ENCODE results near the gene SUGCT. TPM values are rescaled to one million over a fixed set of nuclear protein-coding genes. Genes with fewer than 3 reads are reported as not detected.

The SUGCT gene
- total and polyA plus RNA-seq, 8 donors = 0.87 to 8.0 (median 2.9) TPM; not detected in 1

GRCh38 chr7:40656349-40656748 lies 521.5 kb downstream of the SUGCT start:
- Histone ChIP-seq H3K27me3 (no peaks in the 10 kb centered on the region), H3K36me3 (no peaks in the 10 kb centered on the region), H3K9me3 (no peaks in the 10 kb centered on the region), H3K4me3 (no peak overlapping the region), H3K27ac (no peak overlapping the region), H3K4me1 (no peaks in the 10 kb centered on the region)
- 82 to 94% (median 90%) methylated on average over 2 of the region's 2 CpGs for WGBS, 5 donors
- TF ChIP-seq CTCF (IDR thresholded peaks at IDR 0.05) (no peak), POLR2A (IDR thresholded peaks at IDR 0.05) (no peak), POLR2AphosphoS5 (IDR thresholded peaks at IDR 0.05) (no peak), EP300 (IDR thresholded peaks at IDR 0.05) (no peak)
- intact Hi-C loops (cut with DNase I; ENCODE audit: low total_unique reads) = no loop called here
- no peak for DNase-seq

GRCh38 chr7:40658729-40659128 lies 523.9 kb downstream of the SUGCT start:
- no peaks in the 10 kb centered on the region for H3K27me3 ChIP-seq
- H3K27ac ChIP-seq = no peak overlapping the region
- no peak for TF ChIP-seq CTCF (IDR thresholded peaks at IDR 0.05)
- TF ChIP-seq POLR2AphosphoS5 (IDR thresholded peaks at IDR 0.05) = no peak
- no peak for TF ChIP-seq EP300 (IDR thresholded peaks at IDR 0.05)
- no peak for TF ChIP-seq POLR2A (IDR thresholded peaks at IDR 0.05)
- intact Hi-C loops (cut with DNase I; ENCODE audit: low total_unique reads) = no loop called here
- H3K4me3 ChIP-seq = no peak overlapping the region
- no peaks in the 10 kb centered on the region for H3K36me3 ChIP-seq
- DNase-seq = no peak
- 78 to 92% (median 86%) methylated on average over 2 of the region's 2 CpGs for WGBS, 5 donors
- no peaks in the 10 kb centered on the region for H3K4me1 ChIP-seq
- H3K9me3 ChIP-seq = no peaks in the 10 kb centered on the region

- DNase-seq = no peak
- Histone ChIP-seq H3K27me3 (no peaks in the 10 kb centered on the region), H3K9me3 (no peaks in the 10 kb centered on the region), H3K27ac (no peak overlapping the region), H3K36me3 (no peaks in the 10 kb centered on the region), H3K4me3 (no peak overlapping the region), H3K4me1 (no peaks in the 10 kb centered on the region)
- intact Hi-C loops (cut with DNase I; ENCODE audit: low total_unique reads) = no loop called here
- 75 to 93% (median 84%) methylated on average over 2 of the region's 2 CpGs for WGBS, 5 donors
- no peak for TF ChIP-seq EP300 (IDR thresholded peaks at IDR 0.05)
- no peak for TF ChIP-seq POLR2AphosphoS5 (IDR thresholded peaks at IDR 0.05)
- TF ChIP-seq POLR2A (IDR thresholded peaks at IDR 0.05) = no peak
- TF ChIP-seq CTCF (IDR thresholded peaks at IDR 0.05) = no peak
Measured at GRCh38 chr7:40659231-40659630, 524.4 kb downstream of the SUGCT start.

GRCh38 chr7:40673285-40673684 lies 538.5 kb downstream of the SUGCT start:
- Histone ChIP-seq H3K9me3 (no peaks in the 10 kb centered on the region), H3K27me3 (no peaks in the 10 kb centered on the region), H3K27ac (no peak overlapping the region), H3K36me3 (no peaks in the 10 kb centered on the region), H3K4me1 (no peaks in the 10 kb centered on the region), H3K4me3 (no peak overlapping the region)
- 48 to 68% (median 61%) methylated on average over 2 of the region's 2 CpGs for whole genome bisulfite sequencing, 5 donors
- intact Hi-C loops (cut with DNase I; ENCODE audit: low total_unique reads) = no loop called here
- DNase-seq = no peak
- TF ChIP-seq POLR2AphosphoS5 (IDR thresholded peaks at IDR 0.05) (no peak), POLR2A (IDR thresholded peaks at IDR 0.05) (no peak), CTCF (IDR thresholded peaks at IDR 0.05) (no peak), EP300 (IDR thresholded peaks at IDR 0.05) (no peak)

All from stomach (tissue), 9 donors.